SK-N-SH (cell line): ENCODE results near the gene GRM5. TPM values are rescaled to one million over a fixed set of nuclear protein-coding genes. Genes with fewer than 3 reads are reported as not detected.
"Not testable (repeated sequence)": the region's sequence is repeated elsewhere in the genome, so short reads cannot be mapped to it uniquely, and the experiment has no call there.

ENCODE experiments used
- CTCF ChIA-PET: fragments of 300-600, 350-600 bp; formaldehyde crosslinking; extraction: SDS; loops from one replicate; lab custom pipeline; 2021; lab: Yijun Ruan, JAX
- POLR2A ChIA-PET: fragments of 350-600 bp; sonication (Branson Sonifier 250); formaldehyde crosslinking; extraction: SDS; loops from one replicate; lab custom pipeline; 2020; ENCODE audit warnings: antibody characterized with exemption, inconsistent platforms; lab: Yijun Ruan, JAX
- DNase-seq: peaks from one replicate; pipeline ENCODE4 v3.0.0; 2012
- H2AFZ ChIP-seq: fragments of 200-600 bp; sonication (generic); 2 replicates; pipeline ENCODE4 v1.8.1; 2016; ENCODE audit warnings: antibody characterized with exemption, mild to moderate bottlenecking, low read depth
- H3F3A ChIP-seq: fragments of 200-600 bp; sonication (generic); replicated peaks from 2 replicates; pipeline ENCODE3; 2016; ENCODE audit warnings: antibody characterized with exemption, mild to moderate bottlenecking; ENCODE audit not compliant: insufficient read depth
- H3K27ac ChIP-seq, 2 experiments: fragments of 200-500 bp in 1 of 2; fragments of 200-600 bp in 1 of 2; sonication (Bioruptor generic) in 1 of 2; sonication (generic), shearing (Covaris generic) in 1 of 2; 2 replicates each; pipeline versions ENCODE4 v1.5.1 to v1.6.1; 2014 to 2016; ENCODE audit warnings: low read depth in 2 of 2, inconsistent platforms in 1 of 2, low read length in 1 of 2, mild to moderate bottlenecking in 1 of 2, mixed read lengths in 1 of 2
- H3K27me3 ChIP-seq: fragments of 200-600 bp; sonication (generic), shearing (Covaris generic); 2 replicates; pipeline ENCODE4 v1.6.1; 2016; ENCODE audit warnings: mixed run types; ENCODE audit not compliant: insufficient read depth
- H3K36me3 ChIP-seq, 2 experiments: fragments of 200-500 bp in 1 of 2; fragments of 200-600 bp in 1 of 2; sonication (Bioruptor generic) in 1 of 2; sonication (generic) in 1 of 2; replicated peaks in 1 of 2; 2 replicates each; pipeline versions ENCODE3 to v1.5.1; 2014 to 2016; ENCODE audit warnings: low read length in 1 of 2, mild to moderate bottlenecking in 1 of 2; ENCODE audit not compliant: insufficient read depth in 2 of 2, control insufficient read depth in 1 of 2
- H3K4me1 ChIP-seq, 2 experiments: fragments of 200-500 bp in 1 of 2; fragments of 200-600 bp in 1 of 2; sonication (Bioruptor generic) in 1 of 2; sonication (generic), shearing (Covaris generic) in 1 of 2; 2 replicates each; pipeline versions ENCODE4 v1.5.1 to v1.6.1; 2014 to 2016; ENCODE audit warnings: low read depth in 1 of 2, low read length in 1 of 2, mixed run types in 1 of 2; ENCODE audit not compliant: insufficient read depth in 2 of 2, control insufficient read depth in 1 of 2
- H3K4me2 ChIP-seq: fragments of 200-600 bp; sonication (generic), shearing (Covaris generic); 2 replicates; pipeline ENCODE4 v1.6.1; 2017; ENCODE audit warnings: mixed run types
- H3K4me3 ChIP-seq, 2 experiments: fragments of 200-500 bp in 1 of 2; fragments of 200-600 bp in 1 of 2; sonication (Bioruptor generic) in 1 of 2; sonication (generic), shearing (Covaris generic) in 1 of 2; 2 replicates each; pipeline versions ENCODE4 v1.5.1 to v1.8.1; 2014 to 2016; ENCODE audit warnings: low read depth in 2 of 2, inconsistent platforms in 1 of 2, low read length in 1 of 2, mild to moderate bottlenecking in 1 of 2, mixed read lengths in 1 of 2, moderate library complexity in 1 of 2
- H3K79me2 ChIP-seq: fragments of 200-600 bp; sonication (generic); 2 replicates; pipeline ENCODE4 v1.8.1; 2017; ENCODE audit warnings: mild to moderate bottlenecking; ENCODE audit not compliant: insufficient read depth
- H3K9ac ChIP-seq: fragments of 200-600 bp; sonication (generic); 2 replicates; pipeline ENCODE4 v1.6.1; 2017; ENCODE audit warnings: mixed run types
- H3K9me2 ChIP-seq: fragments of 200-600 bp; sonication (generic); 2 replicates; pipeline ENCODE4 v1.6.1; 2017; ENCODE audit warnings: mixed run types
- H3K9me3 ChIP-seq: fragments of 200-600 bp; sonication (generic); 2 replicates; pipeline ENCODE4 v1.6.1; 2017; ENCODE audit warnings: mixed run types, mild to moderate bottlenecking, moderate library complexity
- H4K20me1 ChIP-seq: fragments of 200-600 bp; sonication (generic); 2 replicates; pipeline ENCODE4 v1.6.1; 2017; ENCODE audit warnings: mild to moderate bottlenecking, mixed run types; ENCODE audit not compliant: insufficient read depth
- CHD2 ChIP-seq: fragments of 150-350 bp; IDR thresholded peaks from 2 replicates; pipeline ENCODE4 v1.6.1; 2018; ENCODE audit warnings: low read length; ENCODE audit not compliant: partially characterized antibody
- ELF1 ChIP-seq: IDR thresholded peaks from 2 replicates; pipeline ENCODE4 v1.4.0; 2012
- EZH2phosphoT487 ChIP-seq: fragments of 200-600 bp; sonication (generic); IDR thresholded peaks from 2 replicates; pipeline ENCODE4 v1.6.1; 2017; ENCODE audit warnings: low read depth, mixed run types, mild to moderate bottlenecking, antibody characterized with exemption, moderate library complexity, borderline replicate concordance
- FOSL2 ChIP-seq: IDR thresholded peaks from 2 replicates; pipeline ENCODE4 v1.4.0; 2012; ENCODE audit warnings: low read depth, mild to moderate bottlenecking, moderate library complexity, borderline replicate concordance
- FOXJ3 ChIP-seq: sonication (generic); formaldehyde crosslinking; IDR thresholded peaks from 2 replicates; pipeline ENCODE4 v1.5.1; 2020; ENCODE audit warnings: mild to moderate bottlenecking, missing genetic modification reagents
- GABPA ChIP-seq: IDR thresholded peaks from 2 replicates; pipeline ENCODE4 v1.4.0; 2012; ENCODE audit warnings: low read depth, mild to moderate bottlenecking
- GATA2 ChIP-seq: sonication (generic); formaldehyde crosslinking; IDR thresholded peaks from 2 replicates; pipeline ENCODE4 v1.5.0; 2020; ENCODE audit warnings: mild to moderate bottlenecking, missing genetic modification reagents
- MEF2A ChIP-seq: IDR thresholded peaks from 2 replicates; pipeline ENCODE4 v1.4.0; 2012; ENCODE audit warnings: low read depth, borderline replicate concordance
- RAD21 ChIP-seq: IDR thresholded peaks from 2 replicates; pipeline ENCODE4 v1.6.1; 2012; ENCODE audit warnings: mild to moderate bottlenecking, low read length
- RCOR1 ChIP-seq: fragments of 150-350 bp; IDR thresholded peaks from 2 replicates; pipeline ENCODE4 v1.6.1; 2017; ENCODE audit warnings: antibody characterized with exemption, low read length
- TAF1 ChIP-seq: IDR thresholded peaks from 2 replicates; pipeline ENCODE4 v1.6.1; 2012; ENCODE audit warnings: low read depth, mild to moderate bottlenecking, low read length, moderate library complexity, borderline replicate concordance
- TCF12 ChIP-seq: IDR thresholded peaks from 2 replicates; pipeline ENCODE4 v1.4.0; 2012
- TEAD4 ChIP-seq: IDR thresholded peaks from 2 replicates; pipeline ENCODE4 v1.4.0; 2012; ENCODE audit warnings: mild to moderate bottlenecking, borderline replicate concordance; ENCODE audit not compliant: insufficient read depth
- WGBS: methylation state at CpG from one replicate; pipeline ENCODE4 v1.1.6; 2017; ENCODE audit warnings: low lambda C conversion rate; 5-methylcytosine and 5-hydroxymethylcytosine counted together
- polyA plus RNA-seq, 3 experiments: library from polyadenylated mRNA; depleted of rRNA; stranded (reverse); fragments of >200 nt; gene quantifications; 2 replicates each; pipeline ENCODE4 v1.2.3, GENCODE V29; 2012
- TF ChIP-seq, protein P1 (sequence below): IDR thresholded peaks from 2 replicates; pipeline ENCODE4; 2012

GRM5 gene
- polyA plus RNA-seq, 1 of the 3 experiments (the other 2 are of a cell fraction): not detected

DNA sequence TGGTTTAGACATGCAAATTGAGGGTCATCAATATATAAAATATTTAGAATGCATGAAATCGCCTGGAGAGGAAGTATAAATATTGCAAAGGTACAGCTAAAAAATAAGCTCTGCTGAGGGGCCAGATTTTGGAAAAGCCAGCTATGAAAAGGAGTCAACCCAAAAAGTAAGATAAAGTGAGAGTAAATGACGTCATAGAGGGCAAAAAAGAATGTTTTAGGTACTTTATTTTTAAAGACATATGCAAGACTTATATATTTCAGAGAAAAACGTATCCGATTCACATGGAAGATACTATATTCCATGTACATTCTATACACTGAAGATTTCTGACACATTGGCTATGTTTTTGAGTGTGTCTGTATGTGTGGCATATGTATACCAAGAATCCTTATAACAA is 13.6 kb downstream of the GRM5 start:
- no peaks in the 10 kb centered on the region for H3K27me3 ChIP-seq
- no peaks in the 10 kb centered on the region for H3K9me2 ChIP-seq
- H3K79me2 ChIP-seq: no peaks in the 10 kb centered on the region
- no peak for DNase-seq
- WGBS: 11% methylated on average over 4 of the region's 4 CpGs
- H3K4me3 ChIP-seq: no peak overlapping the region
- no peaks in the 10 kb centered on the region for H3F3A ChIP-seq
- no peak for TF ChIP-seq TCF12
- no peak for TF ChIP-seq FOSL2
- no peak for TF ChIP-seq RAD21
- no peak for TF ChIP-seq TEAD4
- TF ChIP-seq GABPA: no peak
- no peak for TF ChIP-seq GATA2 (CRISPR knock-in tag)
- no peak for TF ChIP-seq CHD2
- TF ChIP-seq FOXJ3 (CRISPR knock-in tag): no peak
- TF ChIP-seq MEF2A: no peak
- TF ChIP-seq, protein P1, sequence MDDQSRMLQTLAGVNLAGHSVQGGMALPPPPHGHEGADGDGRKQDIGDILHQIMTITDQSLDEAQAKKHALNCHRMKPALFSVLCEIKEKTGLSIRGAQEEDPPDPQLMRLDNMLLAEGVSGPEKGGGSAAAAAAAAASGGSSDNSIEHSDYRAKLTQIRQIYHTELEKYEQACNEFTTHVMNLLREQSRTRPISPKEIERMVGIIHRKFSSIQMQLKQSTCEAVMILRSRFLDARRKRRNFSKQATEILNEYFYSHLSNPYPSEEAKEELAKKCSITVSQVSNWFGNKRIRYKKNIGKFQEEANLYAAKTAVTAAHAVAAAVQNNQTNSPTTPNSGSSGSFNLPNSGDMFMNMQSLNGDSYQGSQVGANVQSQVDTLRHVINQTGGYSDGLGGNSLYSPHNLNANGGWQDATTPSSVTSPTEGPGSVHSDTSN: no peak
- TF ChIP-seq ELF1: no peak
- no peak for TF ChIP-seq RCOR1
- TF ChIP-seq EZH2phosphoT487: no peak
- TF ChIP-seq TAF1: no peak
- ChIA-PET CTCF (no interaction called here), POLR2A (no interaction called here)
- no peaks in the 10 kb centered on the region for H4K20me1 ChIP-seq
- no peaks in the 10 kb centered on the region for H3K36me3 ChIP-seq
- no peaks in the 10 kb centered on the region for H3K9me3 ChIP-seq
- no peak overlapping the region for H2AFZ ChIP-seq
- no peaks in the 10 kb centered on the region for H3K4me1 ChIP-seq
- no peak overlapping the region for H3K27ac ChIP-seq
- H3K4me2 ChIP-seq: no peak overlapping the region
- no peak overlapping the region for H3K9ac ChIP-seq

- DNase-seq, H3K4me1 ChIP-seq, H3F3A ChIP-seq, H3K79me2 ChIP-seq, H3K27me3 ChIP-seq, H3K4me3 ChIP-seq, H3K9me3 ChIP-seq, H3K9me2 ChIP-seq, H3K36me3 ChIP-seq, H3K27ac ChIP-seq, H3K4me2 ChIP-seq, POLR2A ChIA-PET, H4K20me1 ChIP-seq, H3K9ac ChIP-seq, H2AFZ ChIP-seq, CTCF ChIA-PET: not testable (repeated sequence)
- WGBS: 9% methylated on average over 4 of the region's 4 CpGs
These were observed 18.6 kb downstream of the GRM5 start for GRCh38 chr11:89047159-89047558.

DNA sequence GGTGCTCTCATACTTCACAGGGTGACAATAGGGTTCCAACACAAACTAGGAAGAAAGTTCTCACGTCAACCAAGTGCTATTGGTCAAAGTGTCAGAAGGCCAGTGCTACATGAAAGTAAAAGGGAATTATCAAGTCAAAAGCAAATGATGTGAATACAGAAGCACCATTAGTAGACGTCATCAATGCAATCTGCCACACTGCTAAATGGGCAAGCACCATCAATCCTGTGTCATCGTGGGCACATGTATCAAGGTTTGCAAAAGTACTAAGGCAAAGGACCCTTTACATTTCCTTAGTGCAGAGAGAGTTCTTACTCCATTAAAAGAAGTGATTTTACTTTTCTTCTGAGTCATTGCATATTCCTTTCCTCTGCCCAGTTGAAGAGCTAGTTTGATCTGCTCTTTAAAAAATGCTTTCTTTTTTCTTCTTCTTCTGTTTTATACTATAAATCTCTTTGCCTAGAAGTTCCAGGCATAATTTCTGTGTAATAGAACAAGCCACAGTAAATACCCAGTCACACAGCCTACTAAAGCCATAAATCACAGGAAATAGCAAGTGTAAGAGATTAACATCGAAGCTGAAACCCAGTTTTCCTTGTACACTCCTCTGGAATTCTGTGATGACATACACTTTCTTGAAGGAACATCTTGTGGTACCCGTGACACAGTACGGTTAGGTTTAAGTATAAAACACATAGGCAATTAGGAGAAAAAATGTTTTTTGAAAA is 21.8 kb downstream of the GRM5 start:
- DNase-seq, H3K79me2 ChIP-seq, H2AFZ ChIP-seq, H3K4me2 ChIP-seq, H3K9ac ChIP-seq, H3K9me2 ChIP-seq, H4K20me1 ChIP-seq, H3K27ac ChIP-seq, H3K4me1 ChIP-seq, H3K27me3 ChIP-seq, H3K9me3 ChIP-seq, H3K36me3 ChIP-seq, POLR2A ChIA-PET, H3F3A ChIP-seq, H3K4me3 ChIP-seq, CTCF ChIA-PET: not testable (repeated sequence)
- 17% methylated on average over 6 of the region's 6 CpGs for WGBS

- 35% methylated on average over 2 of the region's 2 CpGs for WGBS
- H4K20me1 ChIP-seq, H3K27me3 ChIP-seq, H3K4me2 ChIP-seq, H3K9me2 ChIP-seq, H3F3A ChIP-seq, H3K27ac ChIP-seq, H3K4me1 ChIP-seq, DNase-seq, CTCF ChIA-PET, H3K79me2 ChIP-seq, H2AFZ ChIP-seq, H3K9ac ChIP-seq, H3K9me3 ChIP-seq, POLR2A ChIA-PET, H3K36me3 ChIP-seq, H3K4me3 ChIP-seq: not testable (repeated sequence)
These were observed 36.1 kb downstream of the GRM5 start for GRCh38 chr11:89029671-89030070.
